Measurements from ENCODE around the gene GBP7. TPM values are rescaled to one million over a fixed set of nuclear protein-coding genes. Genes with fewer than 3 reads are reported as not detected.
"Not testable (repeated sequence)": the region's sequence is repeated elsewhere in the genome, so short reads cannot be mapped to it uniquely, and the experiment has no call there.

The GBP7 gene, protein sequence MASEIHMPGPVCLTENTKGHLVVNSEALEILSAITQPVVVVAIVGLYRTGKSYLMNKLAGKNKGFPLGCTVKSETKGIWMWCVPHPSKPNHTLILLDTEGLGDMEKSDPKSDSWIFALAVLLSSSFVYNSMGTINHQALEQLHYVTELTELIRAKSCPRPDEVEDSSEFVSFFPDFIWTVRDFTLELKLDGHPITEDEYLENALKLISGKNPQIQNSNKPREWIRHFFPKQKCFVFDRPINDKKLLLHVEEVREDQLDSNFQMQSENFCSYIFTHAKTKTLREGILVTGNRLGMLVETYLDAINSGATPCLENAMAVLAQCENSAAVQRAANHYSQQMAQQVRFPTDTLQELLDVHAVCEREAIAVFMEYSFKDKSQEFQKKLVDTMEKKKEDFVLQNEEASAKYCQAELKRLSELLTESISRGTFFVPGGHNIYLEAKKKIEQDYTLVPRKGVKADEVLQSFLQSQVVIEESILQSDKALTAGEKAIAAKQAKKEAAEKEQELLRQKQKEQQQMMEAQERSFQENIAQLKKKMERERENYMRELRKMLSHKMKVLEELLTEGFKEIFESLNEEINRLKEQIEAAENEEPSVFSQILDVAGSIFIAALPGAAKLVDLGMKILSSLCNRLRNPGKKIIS
- not detected for polyA plus RNA-seq (2012; ENCODE audit: insufficient read depth, insufficient read length)

DNA sequence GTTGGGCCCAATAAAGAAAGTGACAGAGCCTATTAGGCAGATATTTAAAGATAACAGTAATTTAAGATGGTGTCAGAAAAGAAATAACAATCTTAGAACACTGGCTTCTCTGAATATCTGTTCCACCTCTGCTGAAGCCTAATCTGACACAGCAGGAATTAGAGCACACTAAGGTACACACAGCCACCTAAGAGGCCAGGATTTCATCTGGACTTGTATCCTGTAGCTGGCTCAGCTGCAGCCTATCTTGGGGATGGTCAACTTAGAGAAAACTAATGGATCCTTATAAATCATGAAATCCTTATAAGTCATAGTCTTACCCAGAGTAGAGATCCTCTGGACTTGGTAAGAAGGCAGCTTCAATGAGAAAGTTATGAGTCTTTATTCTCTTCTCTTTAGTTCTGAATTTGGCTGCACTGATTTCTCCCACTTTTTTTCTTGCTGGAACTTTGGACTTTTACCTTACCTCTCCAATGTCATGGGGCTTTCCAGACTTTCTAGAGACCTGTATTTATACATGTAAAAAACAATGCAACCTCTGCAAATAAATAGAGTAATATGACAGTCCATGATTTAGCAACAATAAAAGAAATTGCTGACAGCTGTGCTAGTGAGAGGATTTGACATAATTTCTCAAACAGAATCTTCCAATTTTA is at the start of gene GBP7:
GBP7 (minus strand) TSS at position 403 of the 656 bp plus-strand sequence. CDS start 4,068 bp downstream, outside the sequence.
- DNase-seq (ENCODE audit: low read depth, low spot score), result no peak
- H3K4me3 ChIP-seq (ENCODE audit: low read length), result no peak within 1 kb of the TSS

DNA sequence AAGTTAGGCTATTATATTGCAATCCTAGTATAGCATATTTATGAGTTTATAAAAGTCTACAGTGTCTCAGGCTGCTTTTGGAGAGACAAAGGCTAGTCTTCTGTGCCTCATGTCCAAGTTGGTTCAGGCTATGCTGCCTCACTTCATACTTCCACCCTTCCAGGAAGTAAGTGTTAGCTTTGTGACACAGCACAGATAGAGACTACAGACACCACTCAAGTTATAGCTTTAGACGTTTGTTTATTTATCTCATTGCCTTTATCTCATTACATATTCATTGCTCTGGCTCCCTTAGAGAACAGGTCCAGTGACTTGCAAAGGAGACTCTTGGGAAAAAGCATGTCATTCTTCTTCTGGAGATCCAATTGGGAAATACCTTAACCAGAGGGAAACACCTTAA is 45.5 kb upstream of the GBP7 start:
- DNase-seq (ENCODE audit: low read depth, low spot score), result no peak

DNA sequence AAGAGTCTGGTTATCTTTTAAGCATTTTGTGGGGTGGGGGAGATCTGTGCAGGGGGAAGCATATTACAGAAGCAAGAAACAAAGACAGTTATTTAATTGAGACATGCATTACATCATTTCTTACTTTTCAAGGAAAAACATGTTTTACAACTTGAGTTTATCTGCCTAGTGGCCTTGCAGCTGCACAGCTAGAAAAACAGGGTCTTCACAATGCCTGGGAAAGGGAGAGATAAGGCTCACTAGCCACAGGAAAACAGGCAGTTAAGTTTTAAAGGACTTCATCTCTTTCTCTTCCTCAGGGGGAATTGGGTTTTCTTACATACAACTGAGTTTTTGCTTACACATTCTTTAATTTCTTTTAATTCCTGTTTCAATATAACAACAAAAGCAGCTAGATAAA is 44.0 kb upstream of the GBP7 start:
- not testable (repeated sequence) for H3K4me3 ChIP-seq (ENCODE audit: low read length); DNase-seq (ENCODE audit: low read depth, low spot score)

More for the DNA sequence above, 45.5 kb upstream of the GBP7 start:
- no peak overlapping the region for H3K4me3 ChIP-seq (ENCODE audit: low read length)

DNA sequence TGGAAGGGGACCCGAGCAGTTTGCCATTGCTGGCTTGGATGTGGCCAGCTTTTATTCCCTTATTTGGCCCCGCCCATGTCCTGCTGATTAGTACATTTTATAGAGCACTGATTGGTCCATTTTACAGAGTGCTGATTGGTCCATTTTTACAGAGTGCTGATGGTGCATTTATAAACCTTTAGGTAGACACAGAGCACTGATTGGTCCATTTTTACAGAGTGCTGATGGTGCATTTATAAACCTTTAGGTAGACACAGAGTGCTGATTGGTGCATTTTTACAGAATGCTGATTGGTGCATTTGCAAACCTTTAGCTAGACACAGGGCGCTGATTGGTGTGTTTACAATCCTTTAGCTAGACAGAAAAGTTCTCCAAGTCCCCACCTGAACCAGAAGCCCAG is 43.1 kb upstream of the GBP7 start:
- DNase-seq (ENCODE audit: low read depth, low spot score), result not testable (repeated sequence)

DNA sequence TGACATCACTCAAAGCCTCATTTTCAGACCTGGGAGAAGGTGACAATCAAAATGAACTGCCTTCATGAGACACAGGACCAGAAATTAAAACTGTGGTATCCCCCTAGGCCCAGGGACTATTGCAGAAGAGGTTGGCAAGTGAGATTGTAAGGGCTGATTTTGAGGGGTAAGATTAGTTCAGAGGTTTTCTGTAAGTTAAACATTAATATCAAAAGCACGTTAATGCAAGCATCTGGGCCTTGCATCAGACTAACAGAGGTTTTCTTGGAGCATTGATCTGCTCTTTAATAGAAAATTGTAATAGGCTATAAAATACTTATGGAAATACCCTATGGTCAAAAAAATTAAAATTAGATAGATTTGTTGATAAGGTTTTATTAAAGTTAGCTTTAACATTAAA is 37.5 kb upstream of the GBP7 start:
- H3K4me3 ChIP-seq (ENCODE audit: low read length), result no peak overlapping the region
- DNase-seq (ENCODE audit: low read depth, low spot score), result no peak

More for the DNA sequence above, 43.1 kb upstream of the GBP7 start:
- not testable (repeated sequence) for H3K4me3 ChIP-seq (ENCODE audit: low read length)

DNA sequence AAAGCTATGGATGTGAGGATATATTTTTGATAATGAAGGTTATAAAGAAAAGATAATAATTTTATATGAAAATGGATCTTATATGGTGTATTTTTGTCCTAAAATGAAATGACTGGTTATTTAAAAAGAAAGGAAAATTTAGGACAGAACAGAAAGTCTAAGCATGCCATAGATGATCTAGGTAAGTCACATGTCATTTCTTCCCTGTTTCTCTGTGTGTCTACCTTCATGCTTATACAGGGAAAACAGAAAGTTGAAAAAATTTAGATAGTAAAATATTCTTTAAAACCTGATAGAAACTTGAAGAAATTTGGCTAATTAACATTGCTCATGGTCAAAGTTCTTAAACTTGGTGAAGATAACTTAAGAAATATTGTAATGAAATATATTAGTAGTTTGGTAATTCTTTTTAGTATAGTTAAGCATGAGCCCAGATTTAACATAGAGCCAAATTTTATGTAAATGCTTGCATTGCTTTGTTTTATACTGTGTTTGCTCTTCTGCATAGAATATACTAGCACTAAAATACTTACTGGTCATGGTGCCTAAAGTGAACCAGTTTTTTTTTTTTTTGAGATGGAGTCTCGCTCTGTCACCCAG is 35.3 kb upstream of the GBP7 start:
- DNase-seq (ENCODE audit: low read depth, low spot score), result no peak
- no peak overlapping the region for H3K4me3 ChIP-seq (ENCODE audit: low read length)

DNA sequence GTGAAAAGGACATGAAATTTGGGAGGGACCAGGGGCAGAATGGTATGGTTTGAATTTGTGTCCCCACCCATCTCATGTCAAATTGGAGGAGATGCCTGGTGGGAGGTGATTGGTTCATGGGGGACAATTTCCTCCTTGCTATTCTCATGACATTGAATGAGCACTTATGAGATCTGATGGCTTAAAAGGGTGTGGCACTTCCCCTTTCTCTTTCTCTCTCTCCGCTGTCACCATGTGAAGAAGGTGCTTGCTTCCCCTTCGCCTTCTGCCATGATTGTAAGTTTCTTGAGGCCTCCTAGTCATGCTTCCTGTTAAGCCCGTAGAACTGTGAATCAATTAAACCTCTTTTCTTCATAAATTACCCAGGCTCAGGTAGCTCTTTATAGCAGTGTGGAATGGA is 30.6 kb upstream of the GBP7 start:
- DNase-seq (ENCODE audit: low read depth, low spot score), result no peak

DNA sequence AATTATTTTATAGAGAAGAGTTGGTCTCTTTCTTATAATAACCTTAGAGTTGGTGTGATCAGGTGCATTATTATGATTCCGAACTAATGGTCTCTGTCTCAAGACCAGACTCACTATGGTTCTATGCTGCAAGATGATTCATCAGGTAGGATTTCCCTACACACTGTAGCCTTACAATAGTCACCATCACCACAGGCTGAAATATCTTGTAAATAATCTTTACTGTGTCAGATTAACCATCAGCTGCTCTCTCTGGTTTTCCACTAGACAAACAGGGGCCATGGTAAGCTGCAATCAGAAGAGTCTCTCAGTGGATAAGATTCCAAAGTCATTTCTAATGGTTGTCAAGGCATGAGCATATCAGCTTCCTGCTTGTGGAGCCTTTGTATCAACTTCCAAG is 27.4 kb upstream of the GBP7 start:
- DNase-seq (ENCODE audit: low read depth, low spot score), result no peak
- no peak overlapping the region for H3K4me3 ChIP-seq (ENCODE audit: low read length)

More for the DNA sequence above, 30.6 kb upstream of the GBP7 start:
- H3K4me3 ChIP-seq (ENCODE audit: low read length), result no peak overlapping the region

DNA sequence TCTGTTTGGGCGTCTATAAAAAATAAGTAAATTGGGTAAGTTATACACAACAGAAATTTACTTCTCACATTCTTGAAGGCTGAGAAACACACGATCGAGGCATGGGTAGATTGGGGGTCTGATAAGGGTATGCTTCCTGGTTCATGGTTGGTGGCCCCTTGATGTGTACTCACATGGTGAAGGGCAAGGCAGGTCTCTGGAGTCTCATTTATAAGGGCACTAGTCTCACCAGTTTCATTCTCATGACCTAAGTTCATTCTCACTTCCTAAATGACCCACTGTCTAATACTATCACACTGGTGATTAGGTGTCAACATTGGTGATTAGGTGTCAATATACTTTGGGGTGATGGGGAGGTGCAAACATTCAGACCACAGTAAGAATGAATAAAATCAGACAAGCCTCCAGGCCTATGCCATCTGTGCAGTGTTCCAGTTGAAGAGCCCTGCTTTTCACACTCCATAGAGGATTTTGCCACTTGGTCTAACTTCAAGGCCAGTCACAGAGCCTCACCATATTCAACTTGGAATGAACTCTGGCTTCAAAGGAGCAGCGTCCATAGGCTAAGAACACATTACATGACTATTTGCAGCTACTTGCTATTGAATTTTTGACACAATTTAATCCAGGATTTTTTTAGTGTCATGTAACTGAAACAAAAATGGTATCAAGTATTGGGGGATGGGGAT is 25.4 kb upstream of the GBP7 start:
- no peak overlapping the region for H3K4me3 ChIP-seq (ENCODE audit: low read length)
- DNase-seq (ENCODE audit: low read depth, low spot score), result peak; percentile 5

DNA sequence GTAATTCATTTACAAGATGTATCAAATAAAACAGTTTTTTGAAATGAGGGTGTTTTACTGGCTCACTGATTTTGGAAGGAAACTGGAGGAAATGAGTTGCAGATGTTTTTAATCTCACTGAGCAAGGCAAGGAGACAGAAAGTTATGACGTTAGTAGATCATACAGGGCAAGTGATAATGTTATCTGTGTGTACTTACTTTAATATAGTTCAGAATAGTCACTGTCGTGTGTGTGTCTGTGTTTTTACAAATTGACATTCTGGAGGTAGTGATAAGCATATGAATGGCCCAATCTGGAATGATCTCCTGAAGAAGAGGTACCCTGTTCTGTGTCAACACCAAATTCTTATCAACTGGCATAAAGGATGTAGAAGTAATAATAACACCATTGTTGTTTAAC is 24.9 kb upstream of the GBP7 start:
- no peak overlapping the region for H3K4me3 ChIP-seq (ENCODE audit: low read length)

DNA sequence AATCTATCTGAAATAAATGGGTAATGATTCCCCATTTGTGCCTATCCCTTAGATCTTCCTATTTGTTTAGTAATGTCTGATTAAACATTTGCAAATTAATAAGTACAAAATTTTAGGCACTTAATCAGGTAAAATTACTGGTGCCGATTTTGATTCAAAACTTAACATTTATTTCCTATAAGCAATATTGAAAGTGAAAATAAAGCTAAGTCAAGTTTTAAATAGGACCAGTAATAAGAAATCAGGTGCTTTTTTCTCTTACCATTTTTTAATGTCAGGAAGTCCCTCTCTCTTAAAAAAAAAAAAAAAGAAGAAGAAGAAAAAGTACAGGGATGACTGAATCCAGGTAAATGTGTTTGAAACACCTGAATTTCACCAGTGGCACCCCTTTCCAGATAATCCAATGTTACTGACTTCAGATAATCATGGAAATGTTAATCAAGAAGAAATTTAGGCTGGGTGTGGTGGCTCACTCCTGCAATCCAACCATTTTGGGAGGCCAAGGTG is 23.8 kb upstream of the GBP7 start:
- no peak for DNase-seq (ENCODE audit: low read depth, low spot score)
- H3K4me3 ChIP-seq (ENCODE audit: low read length), result no peak overlapping the region

More for the DNA sequence above, 24.9 kb upstream of the GBP7 start:
- peak; percentile 8 for DNase-seq (ENCODE audit: low read depth, low spot score)

DNA sequence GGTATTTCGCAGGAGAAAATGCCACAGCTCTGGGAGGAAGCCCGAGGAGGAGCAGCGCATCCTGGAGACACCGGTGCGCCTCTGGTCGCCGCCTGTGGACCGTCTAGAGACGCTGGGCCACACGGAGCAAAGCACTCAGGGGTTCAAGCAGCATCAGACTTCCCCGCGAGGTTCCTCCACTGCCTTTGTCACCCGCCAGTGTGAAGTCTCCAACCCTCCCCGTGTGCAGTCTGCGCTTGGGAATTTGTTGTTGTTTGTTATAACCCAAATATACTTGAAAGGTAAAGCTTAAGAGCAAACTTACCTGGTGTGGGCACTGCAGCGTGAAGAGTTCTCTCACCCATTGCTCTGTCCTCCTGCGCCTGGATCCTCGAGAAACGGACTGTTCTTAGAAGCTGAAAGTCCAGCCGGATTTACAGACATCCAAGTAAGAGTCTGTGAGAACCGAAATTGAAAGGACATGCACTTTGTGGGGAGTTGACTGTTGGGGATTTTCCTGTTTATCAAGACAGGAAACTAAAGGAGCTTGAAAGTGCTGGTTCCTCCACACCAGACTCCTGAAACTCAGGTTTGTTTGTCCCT is 22.8 kb upstream of the GBP7 start, which contains the start of gene GBP4:
GBP4 (minus strand) TSS at position 452 of the 582 bp plus-strand sequence; CDS start at position 344, 108 bp downstream.
- no peak within 1 kb of the TSS for H3K4me3 ChIP-seq (ENCODE audit: low read length)
- no peak for DNase-seq (ENCODE audit: low read depth, low spot score)

DNA sequence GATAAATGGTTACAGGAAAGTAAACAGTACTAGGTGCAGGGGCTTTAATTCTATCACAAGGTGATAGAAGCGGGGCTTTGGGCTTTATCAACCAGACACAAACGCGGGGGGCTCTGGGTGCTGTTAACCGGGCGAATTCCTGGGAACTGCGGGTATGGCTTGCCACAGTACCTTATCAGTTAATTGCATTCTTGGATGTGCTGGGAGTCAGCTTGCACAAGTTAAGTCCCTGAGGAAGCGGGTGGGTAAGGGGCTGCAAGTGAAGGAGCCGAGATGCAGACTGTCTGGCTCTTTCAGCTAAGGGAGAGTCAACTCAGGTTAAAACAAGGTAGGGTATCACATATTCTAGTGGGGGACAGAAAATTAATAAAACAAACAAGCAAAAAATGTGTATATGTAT is 22.3 kb upstream of the GBP7 start:
- DNase-seq (ENCODE audit: low read depth, low spot score), result no peak
- H3K4me3 ChIP-seq (ENCODE audit: low read length), result no peak overlapping the region

DNA sequence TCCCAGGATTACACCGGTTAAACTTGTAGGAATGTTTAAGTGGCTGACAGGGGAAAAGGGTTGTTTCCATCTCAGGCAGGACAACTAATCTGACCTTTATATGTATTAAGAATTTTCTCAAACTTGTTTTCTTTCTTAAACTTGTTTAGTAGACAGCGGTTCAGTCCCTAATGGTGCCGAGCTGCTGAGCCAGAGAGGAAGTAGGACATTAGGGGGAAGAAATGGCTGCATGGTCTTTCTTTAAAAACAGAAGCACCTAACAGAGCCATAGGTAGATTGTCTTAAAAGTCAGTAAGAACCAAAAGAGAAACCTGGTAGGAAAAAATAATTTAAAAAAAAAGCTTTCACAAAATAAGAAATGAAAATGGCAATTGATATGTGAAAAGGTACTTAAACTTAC is 19.7 kb upstream of the GBP7 start:
- H3K4me3 ChIP-seq (ENCODE audit: low read length), result no peak overlapping the region
- no peak for DNase-seq (ENCODE audit: low read depth, low spot score)

DNA sequence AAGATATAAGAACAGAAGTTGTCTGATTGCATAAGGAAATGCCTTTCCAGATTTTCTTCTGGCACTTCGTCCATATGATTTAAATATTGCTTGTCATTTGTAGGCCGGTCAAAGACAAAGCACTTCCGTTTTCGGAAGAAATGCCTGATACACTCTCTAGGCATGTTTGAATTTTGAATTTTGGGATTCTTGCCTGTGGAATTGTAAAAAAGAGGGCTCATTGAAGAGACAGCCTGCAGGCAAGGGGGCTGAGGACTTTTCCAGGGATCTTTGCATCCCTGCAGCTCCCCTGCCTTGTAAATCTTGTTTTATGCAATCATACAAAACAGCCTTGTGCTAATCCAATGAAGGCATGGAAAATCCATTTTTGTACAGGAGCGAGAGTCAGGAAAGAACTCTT is 15.5 kb upstream of the GBP7 start:
- no peak for DNase-seq (ENCODE audit: low read depth, low spot score)
- no peak overlapping the region for H3K4me3 ChIP-seq (ENCODE audit: low read length)

DNA sequence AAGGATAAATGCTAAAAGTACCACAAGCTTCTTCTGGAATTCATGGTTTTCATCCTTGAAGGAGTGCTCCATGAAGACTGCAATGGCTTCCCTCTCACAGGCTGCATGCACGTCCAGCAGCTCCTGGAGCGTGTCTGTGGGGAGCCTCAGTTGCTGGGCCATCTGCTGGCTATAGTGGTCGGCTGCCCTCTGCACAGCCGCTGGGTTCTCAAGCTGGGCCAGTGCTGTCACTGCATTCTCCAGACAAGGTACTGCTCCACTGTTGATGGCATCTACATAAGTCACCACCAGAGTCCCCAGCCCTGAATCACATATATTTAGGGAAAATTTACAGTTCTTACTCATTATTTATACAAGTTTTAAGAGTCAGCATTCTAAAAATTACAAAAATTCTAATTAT is 14.2 kb upstream of the GBP7 start:
- H3K4me3 ChIP-seq (ENCODE audit: low read length), result no peak overlapping the region
- DNase-seq (ENCODE audit: low read depth, low spot score), result no peak

DNA sequence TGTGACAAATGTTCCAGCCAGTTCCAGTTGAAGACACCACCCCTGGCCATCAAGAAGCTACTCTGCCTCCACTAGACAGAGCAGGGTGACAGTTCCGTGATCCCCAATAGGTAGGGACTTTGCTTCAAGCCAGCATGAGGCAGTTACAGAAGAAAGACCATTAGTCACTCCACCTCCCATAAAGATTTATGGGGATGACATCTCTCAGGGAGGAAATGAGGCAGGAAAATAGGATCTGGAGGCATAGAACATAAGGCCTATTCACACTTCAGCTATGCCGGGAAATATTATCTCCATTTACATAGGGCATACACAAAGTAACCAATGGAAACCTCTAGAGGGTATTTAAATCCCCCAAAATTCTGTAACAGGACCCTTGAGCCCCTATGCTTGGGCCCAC is 3.5 kb upstream of the GBP7 start:
- no peak for DNase-seq (ENCODE audit: low read depth, low spot score)
- H3K4me3 ChIP-seq (ENCODE audit: low read length), result no peak overlapping the region

DNA sequence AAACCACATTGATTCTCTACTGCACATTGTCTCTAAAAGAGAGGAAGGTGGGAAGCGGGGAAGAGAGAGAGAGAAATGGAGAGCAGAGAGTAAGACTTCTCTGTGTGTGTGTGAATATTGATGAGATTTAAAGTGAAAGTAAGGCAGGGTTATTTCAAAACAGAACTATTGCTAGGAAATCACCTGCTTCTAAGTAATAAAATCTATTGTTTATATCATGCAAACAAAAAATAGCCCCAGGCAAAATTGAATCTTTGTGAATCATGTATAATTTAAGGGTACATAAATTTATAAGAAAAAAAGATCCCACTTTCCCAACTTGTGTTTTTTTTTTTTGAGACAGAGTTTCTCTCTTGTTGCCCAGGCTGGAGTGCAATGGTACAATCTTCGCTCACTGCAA is 1.2 kb upstream of the GBP7 start:
- no peak overlapping the region for H3K4me3 ChIP-seq (ENCODE audit: low read length)
- no peak for DNase-seq (ENCODE audit: low read depth, low spot score)

Data from Jurkat, Clone E6-1 (cell line).